Neural progenitor cell (in vitro differentiated cells): Measurements from ENCODE around the gene ZDHHC12. TPM values are rescaled to one million over a fixed set of nuclear protein-coding genes. Genes with fewer than 3 reads are reported as not detected.
A peak's percentile ranks its signal among the peaks of the same experiment; 100 is the strongest.

Experiments used
- DNase-seq: peaks from one replicate; pipeline ENCODE4 v3.0.0-alpha.2; 2016; ENCODE audit warnings: low spot score
- H2AFZ ChIP-seq: fragments of 200-600 bp; sonication (generic); replicated peaks from 2 replicates; pipeline ENCODE4 v1.6.1; 2016; ENCODE audit warnings: antibody characterized with exemption
- H3F3A ChIP-seq: fragments of 200-600 bp; sonication (generic); 2 replicates; pipeline ENCODE4 v1.6.1; 2016; ENCODE audit warnings: antibody characterized with exemption, low read depth
- H3K27ac ChIP-seq: fragments of 200-600 bp; sonication (generic); 2 replicates; pipeline ENCODE4 v1.5.1; 2016; ENCODE audit warnings: mild to moderate bottlenecking
- H3K27me3 ChIP-seq: fragments of 200-600 bp; sonication (generic); 2 replicates; pipeline ENCODE4 v1.6.1; 2016; ENCODE audit warnings: mild to moderate bottlenecking, moderate library complexity
- H3K36me3 ChIP-seq: fragments of 200-600 bp; sonication (generic); 2 replicates; pipeline ENCODE4 v1.5.1; 2016
- H3K4me1 ChIP-seq: fragments of 200-600 bp; sonication (generic); 2 replicates; pipeline ENCODE4 v1.6.1; 2016; ENCODE audit warnings: mixed run types
- H3K4me2 ChIP-seq: fragments of 200-600 bp; sonication (generic); 2 replicates; pipeline ENCODE4 v1.6.1; 2016
- H3K4me3 ChIP-seq: fragments of 200-600 bp; sonication (generic); 2 replicates; pipeline ENCODE4 v1.5.1; 2016
- H3K79me2 ChIP-seq: fragments of 200-600 bp; sonication (generic); 2 replicates; pipeline ENCODE4 v1.6.1; 2016; ENCODE audit warnings: low read depth
- H3K9ac ChIP-seq: fragments of 200-600 bp; sonication (generic); 2 replicates; pipeline ENCODE4 v1.6.1; 2016
- H3K9me3 ChIP-seq: fragments of 200-600 bp; sonication (generic); 2 replicates; pipeline ENCODE4 v1.5.1; 2016; ENCODE audit warnings: low read depth
- H4K20me1 ChIP-seq: fragments of 200-600 bp; sonication (generic); 2 replicates; pipeline ENCODE4 v1.6.1; 2016; ENCODE audit warnings: low read depth
- H3K27ac Mint-ChIP-seq: 3 replicates; pipeline ENCODE4 v1.8.0; 2021; ENCODE audit warnings: mixed read lengths
- H3K27me3 Mint-ChIP-seq: 2 replicates; pipeline ENCODE4 v1.8.0; 2022; ENCODE audit warnings: low read depth, mild to moderate bottlenecking, inconsistent platforms, moderate library complexity, mixed read lengths; ENCODE audit not compliant: insufficient read depth
- H3K36me3 Mint-ChIP-seq: 3 replicates; pipeline ENCODE4 v1.8.0; 2021; ENCODE audit warnings: mixed read lengths
- H3K4me1 Mint-ChIP-seq: 3 replicates; pipeline ENCODE4 v1.8.0; 2021; ENCODE audit warnings: mixed read lengths
- H3K4me3 Mint-ChIP-seq: 3 replicates; pipeline ENCODE4 v1.8.0; 2021; ENCODE audit warnings: mild to moderate bottlenecking, moderate library complexity, mixed read lengths
- H3K9me3 Mint-ChIP-seq: 3 replicates; pipeline ENCODE4 v1.8.0; 2020; ENCODE audit warnings: mixed read lengths
- CTCF ChIP-seq: fragments of 200-600 bp; sonication (generic); IDR thresholded peaks from 2 replicates; pipeline ENCODE4 v1.5.1; 2017; ENCODE audit warnings: antibody characterized with exemption, mild to moderate bottlenecking
- EZH2 ChIP-seq: fragments of 200-600 bp; sonication (generic); IDR thresholded peaks from 2 replicates; pipeline ENCODE4 v1.6.1; 2017; ENCODE audit warnings: antibody characterized with exemption, mild to moderate bottlenecking, moderate library complexity
- EZH2phosphoT487 ChIP-seq: fragments of 200-600 bp; sonication (generic); IDR thresholded peaks from 2 replicates; pipeline ENCODE4 v1.6.1; 2017; ENCODE audit warnings: antibody characterized with exemption
- total RNA-seq: library from RNA; depleted of rRNA; stranded (reverse); fragments of >200 nt; gene quantifications from 2 replicates; pipeline ENCODE4 v1.2.3, GENCODE V29; 2015; ENCODE audit warnings: low replicate concordance

The ZDHHC12 gene
- total RNA-seq, 1 donor from 2014 or later = 16.8 TPM

- Histone ChIP-seq H2AFZ (no peak overlapping the region), H3K4me2 (peak overlapping the region; percentile 92), H3K27ac (no peak overlapping the region), H3K9ac (no peak overlapping the region), H4K20me1 (peaks cover 42% of the 10 kb centered on the region), H3K9me3 (no peaks in the 10 kb centered on the region), H3K36me3 (no peaks in the 10 kb centered on the region), H3K27me3 (no peaks in the 10 kb centered on the region), H3K4me1 (peaks cover 36% of the 10 kb centered on the region), H3K4me3 (peak overlapping the region; percentile 88), H3K79me2 (peaks cover 65% of the 10 kb centered on the region), H3F3A (peaks cover 59% of the 10 kb centered on the region)
- H3K36me3 Mint-ChIP-seq = peaks cover 5% of the 10 kb centered on the region
- H3K9me3 Mint-ChIP-seq = no peaks in the 10 kb centered on the region
- peaks cover 6% of the 10 kb centered on the region for H3K27me3 Mint-ChIP-seq
- no peak for DNase-seq
- H3K4me3 Mint-ChIP-seq = peak overlapping the region; percentile 95
- no peak for TF ChIP-seq CTCF
- no peak for TF ChIP-seq EZH2phosphoT487
- no peak for TF ChIP-seq EZH2
- H3K27ac Mint-ChIP-seq = peak overlapping the region; percentile 74
- peaks cover 55% of the 10 kb centered on the region for H3K4me1 Mint-ChIP-seq
These were observed 38.1 kb downstream of the ZDHHC12 start for GRCh38 chr9:128685636-128686489.

- Histone ChIP-seq H3K79me2 (peaks cover 55% of the 10 kb centered on the region), H2AFZ (no peak overlapping the region), H3K36me3 (no peaks in the 10 kb centered on the region), H3K4me2 (peak overlapping the region; percentile 92), H3K9me3 (no peaks in the 10 kb centered on the region), H3K4me3 (peak overlapping the region; percentile 88), H3K9ac (peak overlapping the region; percentile 62), H3K27me3 (no peaks in the 10 kb centered on the region), H3K4me1 (peaks cover 34% of the 10 kb centered on the region), H3K27ac (peak overlapping the region; percentile 86), H3F3A (peaks cover 52% of the 10 kb centered on the region), H4K20me1 (peaks cover 33% of the 10 kb centered on the region)
- peaks cover 50% of the 10 kb centered on the region for H3K4me1 Mint-ChIP-seq
- peak overlapping the region; percentile 95 for H3K4me3 Mint-ChIP-seq
- H3K36me3 Mint-ChIP-seq = no peaks in the 10 kb centered on the region
- no peak for TF ChIP-seq EZH2
- peak; percentile 85 for DNase-seq
- peak overlapping the region; percentile 89 for H3K27ac Mint-ChIP-seq
- peaks cover 6% of the 10 kb centered on the region for H3K27me3 Mint-ChIP-seq
- no peaks in the 10 kb centered on the region for H3K9me3 Mint-ChIP-seq
These were observed 39.4 kb downstream of the ZDHHC12 start for GRCh38 chr9:128684325-128685199.

- Histone ChIP-seq H3K9me3 (no peaks in the 10 kb centered on the region), H4K20me1 (peaks cover 33% of the 10 kb centered on the region), H3K4me1 (peaks cover 34% of the 10 kb centered on the region), H3K36me3 (no peaks in the 10 kb centered on the region), H3K27me3 (no peaks in the 10 kb centered on the region), H3K9ac (peak overlapping the region; percentile 62), H3K79me2 (peaks cover 51% of the 10 kb centered on the region), H3K4me3 (peak overlapping the region; percentile 88), H3K4me2 (peak overlapping the region; percentile 92), H3F3A (peaks cover 52% of the 10 kb centered on the region), H3K27ac (peak overlapping the region; percentile 86), H2AFZ (no peak overlapping the region)
- peaks cover 6% of the 10 kb centered on the region for H3K27me3 Mint-ChIP-seq
- H3K27ac Mint-ChIP-seq = peak overlapping the region; percentile 89
- H3K36me3 Mint-ChIP-seq = no peaks in the 10 kb centered on the region
- TF ChIP-seq EZH2phosphoT487 (no peak), EZH2 (no peak), CTCF (no peak)
- no peaks in the 10 kb centered on the region for H3K9me3 Mint-ChIP-seq
- H3K4me1 Mint-ChIP-seq = peaks cover 50% of the 10 kb centered on the region
- no peak for DNase-seq
- H3K4me3 Mint-ChIP-seq = peak overlapping the region; percentile 95
These were observed 39.9 kb downstream of the ZDHHC12 start for GRCh38 chr9:128684065-128684324.
